ENCODE measurements around the gene SLCO3A1. TPM values are rescaled to one million over a fixed set of nuclear protein-coding genes. Genes with fewer than 3 reads are reported as not detected.

The SLCO3A1 gene
- total and polyA plus RNA-seq, 2 of the 8 experiments (the other 6 are each of a cell fraction or from before 2014, with no cell fraction given), result 15.1 to 20.4 TPM

- TF ChIP-seq ATF3 (IDR thresholded peaks at IDR 0.05; ENCODE audit: insufficient read depth, low read depth, low read length), result no peak
- TF ChIP-seq CHD2 (IDR thresholded peaks at IDR 0.05; ENCODE audit: low read length), result no peak
- TF ChIP-seq ZNF274 (IDR thresholded peaks at IDR 0.05; ENCODE audit: borderline replicate concordance, extremely low read depth, low read length), result no peak
Observed at GRCh38 chr15:92152983-92153382, 299.5 kb downstream of the SLCO3A1 start (continued).
